Caco-2 (cell line): ENCODE results near the gene CCT8. TPM values are rescaled to one million over a fixed set of nuclear protein-coding genes. Genes with fewer than 3 reads are reported as not detected.
A peak's percentile ranks its signal among the peaks of the same experiment; 100 is the strongest.

Experiments used
- BruUV-seq: library from RNA; stranded (reverse); fragments of 400-500 nt; replicated peaks from 2 replicates; lab custom pipeline; 2021; lab: Mats Ljungman, UMichigan
- CTCF ChIA-PET: fragments of 300-600 bp; sonication (Branson Sonifier 250); formaldehyde crosslinking; loops from one replicate; lab custom pipeline; 2022; ENCODE audit warnings: antibody characterized with exemption; lab: Charles Lee
- POLR2A ChIA-PET: fragments of 300-600 bp; sonication (Branson Sonifier 250); formaldehyde crosslinking; loops from one replicate; lab custom pipeline; 2022; ENCODE audit warnings: antibody characterized with exemption; lab: Charles Lee
- DNase-seq, 2 experiments: peaks; one replicate each; pipeline versions ENCODE4 v3.0.0 to v3.0.0-alpha.2; 2020 to 2022
- H3K27me3 ChIP-seq: replicated peaks from 2 replicates; pipeline ENCODE4 v1.6.0; 2011; ENCODE audit warnings: low read length; ENCODE audit not compliant: control insufficient read depth, insufficient read depth
- H3K36me3 ChIP-seq: 2 replicates; pipeline ENCODE4 v1.5.1; 2011; ENCODE audit warnings: low read length; ENCODE audit not compliant: control insufficient read depth, insufficient read depth
- H3K4me1 ChIP-seq: fragments of 250-450 bp; sonication (Bioruptor Pico); 2 replicates; pipeline ENCODE4 v1.5.1; 2020; ENCODE audit warnings: mild to moderate bottlenecking
- H3K4me3 ChIP-seq: 2 replicates; pipeline ENCODE4 v1.5.1; 2011; ENCODE audit warnings: low read depth, mild to moderate bottlenecking, control low read depth, low read length
- H3K9me3 ChIP-seq: fragments of 250-450 bp; sonication (Bioruptor Pico); 2 replicates; pipeline ENCODE4 v1.5.1; 2020; ENCODE audit warnings: mild to moderate bottlenecking, moderate library complexity
- H3K27ac Mint-ChIP-seq: one replicate; pipeline ENCODE4 v1.8.0; 2022; ENCODE audit warnings: mixed read lengths; ENCODE audit not compliant: unreplicated experiment
- H3K27me3 Mint-ChIP-seq: one replicate; pipeline ENCODE4 v1.8.0; 2022; ENCODE audit warnings: mixed read lengths; ENCODE audit not compliant: insufficient read depth, unreplicated experiment
- H3K36me3 Mint-ChIP-seq: one replicate; pipeline ENCODE4 v1.8.0; 2022; ENCODE audit warnings: mild to moderate bottlenecking, mixed read lengths; ENCODE audit not compliant: insufficient read depth, unreplicated experiment
- H3K4me1 Mint-ChIP-seq: one replicate; pipeline ENCODE4 v1.8.0; 2022; ENCODE audit warnings: low read depth, mixed read lengths; ENCODE audit not compliant: unreplicated experiment
- H3K4me3 Mint-ChIP-seq: one replicate; pipeline ENCODE4 v1.8.0; 2022; ENCODE audit warnings: mild to moderate bottlenecking, moderate library complexity, mixed read lengths; ENCODE audit not compliant: unreplicated experiment
- H3K9me3 Mint-ChIP-seq: one replicate; pipeline ENCODE4 v1.8.0; 2022; ENCODE audit warnings: mixed read lengths; ENCODE audit not compliant: unreplicated experiment
- intact Hi-C: fragments of 100-400 bp; cut with micrococcal nuclease; formaldehyde crosslinking; loops from one replicate; pipeline ENCODE4 v1.10.0; 2022; ENCODE audit not compliant: unreplicated experiment
- total RNA-seq: library from RNA; stranded (reverse); gene quantifications from 2 replicates; pipeline ENCODE4 v1.2.3, GENCODE V29; 2022
- TF ChIP-seq, protein P1 (sequence below), 2 experiments: fragments of 200-600 bp in 1 of 2; IDR thresholded peaks; 1 replicate in 1 of 2; 2 replicates in 1 of 2; pipeline versions ENCODE4 v1.5.1 to v1.8.0; 2011 to 2022; ENCODE audit warnings: antibody characterized with exemption in 1 of 2, control low read depth in 1 of 2, inconsistent platforms in 1 of 2, low read depth in 1 of 2, low read length in 1 of 2, mild to moderate bottlenecking in 1 of 2, moderate library complexity in 1 of 2; ENCODE audit not compliant: insufficient read depth in 1 of 2, severe bottlenecking in 1 of 2, unreplicated experiment in 1 of 2

Gene CCT8
- total RNA-seq, 1 experiment from 2014 or later, result 269 TPM

- H3K36me3 ChIP-seq, result no peaks in the 10 kb centered on the region; the same call in 1 of the 2 replicates
Observed at GRCh38 chr21:29030909-29031308, 42.5 kb downstream of the CCT8 start.

GRCh38 chr21:29029524-29029923 is 43.9 kb downstream of the CCT8 start:
- Mint-ChIP-seq H3K27me3 (no peaks in the 10 kb centered on the region), H3K4me3 (no peak overlapping the region), H3K36me3 (peaks cover 48% of the 10 kb centered on the region), H3K27ac (no peak overlapping the region), H3K9me3 (no peaks in the 10 kb centered on the region), H3K4me1 (peaks cover 14% of the 10 kb centered on the region)
- BruUV-seq, result no TSS peak
- Histone ChIP-seq H3K36me3 (no peaks in the 10 kb centered on the region), H3K27me3 (no peaks in the 10 kb centered on the region), H3K9me3 (no peaks in the 10 kb centered on the region), H3K4me3 (no peak overlapping the region), H3K4me1 (peaks cover 9% of the 10 kb centered on the region; the same call in 1 of the 2 replicates)
- DNase-seq, result no peak
- ChIA-PET POLR2A (no interaction called here), CTCF (no interaction called here)
- TF ChIP-seq, protein P1, sequence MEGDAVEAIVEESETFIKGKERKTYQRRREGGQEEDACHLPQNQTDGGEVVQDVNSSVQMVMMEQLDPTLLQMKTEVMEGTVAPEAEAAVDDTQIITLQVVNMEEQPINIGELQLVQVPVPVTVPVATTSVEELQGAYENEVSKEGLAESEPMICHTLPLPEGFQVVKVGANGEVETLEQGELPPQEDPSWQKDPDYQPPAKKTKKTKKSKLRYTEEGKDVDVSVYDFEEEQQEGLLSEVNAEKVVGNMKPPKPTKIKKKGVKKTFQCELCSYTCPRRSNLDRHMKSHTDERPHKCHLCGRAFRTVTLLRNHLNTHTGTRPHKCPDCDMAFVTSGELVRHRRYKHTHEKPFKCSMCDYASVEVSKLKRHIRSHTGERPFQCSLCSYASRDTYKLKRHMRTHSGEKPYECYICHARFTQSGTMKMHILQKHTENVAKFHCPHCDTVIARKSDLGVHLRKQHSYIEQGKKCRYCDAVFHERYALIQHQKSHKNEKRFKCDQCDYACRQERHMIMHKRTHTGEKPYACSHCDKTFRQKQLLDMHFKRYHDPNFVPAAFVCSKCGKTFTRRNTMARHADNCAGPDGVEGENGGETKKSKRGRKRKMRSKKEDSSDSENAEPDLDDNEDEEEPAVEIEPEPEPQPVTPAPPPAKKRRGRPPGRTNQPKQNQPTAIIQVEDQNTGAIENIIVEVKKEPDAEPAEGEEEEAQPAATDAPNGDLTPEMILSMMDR (IDR thresholded peaks at IDR 0.05; ENCODE audit: insufficient read depth in 1 of 2, low read depth in 1 of 2, low read length in 1 of 2, severe bottlenecking in 1 of 2, unreplicated experiment in 1 of 2), result no peak
- intact Hi-C loops, result no loop called here

More at GRCh38 chr21:29030909-29031308, 42.5 kb downstream of the CCT8 start:
- Mint-ChIP-seq H3K4me1 (peaks cover 7% of the 10 kb centered on the region), H3K36me3 (peaks cover 42% of the 10 kb centered on the region), H3K9me3 (no peaks in the 10 kb centered on the region), H3K27ac (no peak overlapping the region), H3K4me3 (no peak overlapping the region), H3K27me3 (no peaks in the 10 kb centered on the region)
- 0 out of 2 replicates have a peak, but pooled peaks cover 3% of the 10 kb centered on the region for H3K4me1 ChIP-seq
- TF ChIP-seq, protein P1 (IDR thresholded peaks at IDR 0.05; ENCODE audit: insufficient read depth in 1 of 2, low read depth in 1 of 2, low read length in 1 of 2, severe bottlenecking in 1 of 2, unreplicated experiment in 1 of 2), result no peak
- H3K9me3 ChIP-seq, result no peaks in the 10 kb centered on the region
- no peaks in the 10 kb centered on the region for H3K27me3 ChIP-seq
- CTCF ChIA-PET, result no interaction called here
- H3K4me3 ChIP-seq, result no peak overlapping the region
- DNase-seq, result no peak
- POLR2A ChIA-PET, result no interaction called here
- intact Hi-C loops, result no loop called here
- no TSS peak for BruUV-seq

DNA sequence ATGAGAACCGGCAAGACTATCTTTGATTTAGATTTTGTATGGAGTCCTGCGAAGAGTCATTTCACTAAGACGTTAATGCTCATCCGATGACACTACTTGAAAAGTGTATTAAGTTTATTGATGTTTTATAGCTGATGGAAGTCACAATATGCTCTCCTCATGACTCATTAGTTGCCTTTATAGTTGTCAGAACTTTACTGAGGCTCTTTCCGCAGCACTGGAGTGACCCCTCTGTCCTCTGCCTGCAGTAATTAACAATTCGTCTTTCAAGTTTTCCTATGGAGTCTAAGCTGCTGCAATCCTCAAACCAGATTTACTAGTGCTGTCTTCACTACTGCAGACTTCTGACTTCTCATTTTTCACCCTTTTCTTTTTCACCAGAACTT is 48.1 kb downstream of the CCT8 start:
- H3K4me1 ChIP-seq, result peaks cover 6% of the 10 kb centered on the region; the same call in 1 of the 2 replicates
- no peaks in the 10 kb centered on the region for H3K9me3 ChIP-seq
- H3K4me3 ChIP-seq, result peak overlapping the region; percentile 86
- intact Hi-C loops, result loop anchor here (1.0 kb wide), 1 partner anchor 23 kb away; no protein-coding TSS in a partner anchor
- BruUV-seq, result TSS peak; percentile 46
- ChIA-PET CTCF (interaction anchor here (1.6 kb wide), 1 partner anchor 23 kb away, joined by 5 read pairs; no protein-coding TSS in a partner anchor), POLR2A (interaction anchor here (0.8 to 3.0 kb wide), 7 partner anchors 8 to 52 kb away, joined by 3 to 47 read pairs (median 7); partner anchors contain the start of genes CCT8 and LTN1)
- H3K9me3 Mint-ChIP-seq, result no peaks in the 10 kb centered on the region
- H3K27ac Mint-ChIP-seq, result peak overlapping the region; percentile 100
- H3K36me3 Mint-ChIP-seq, result peaks cover 32% of the 10 kb centered on the region
- peak overlapping the region; percentile 94 for H3K4me3 Mint-ChIP-seq
- peaks cover 16% of the 10 kb centered on the region for H3K4me1 Mint-ChIP-seq
- no peak for DNase-seq
- no peaks in the 10 kb centered on the region for H3K36me3 ChIP-seq
- TF ChIP-seq, protein P1 (IDR thresholded peaks at IDR 0.05; ENCODE audit: insufficient read depth in 1 of 2, low read depth in 1 of 2, low read length in 1 of 2, severe bottlenecking in 1 of 2, unreplicated experiment in 1 of 2), result no peak
- H3K27me3 Mint-ChIP-seq, result no peaks in the 10 kb centered on the region
- H3K27me3 ChIP-seq, result no peaks in the 10 kb centered on the region
